ENCODE results near the gene DNAJC5. TPM values are rescaled to one million over a fixed set of nuclear protein-coding genes. Genes with fewer than 3 reads are reported as not detected.

Gene DNAJC5
- total and polyA plus RNA-seq, 2 donors from 2014 or later, result 24.4 to 52.3 TPM

GRCh38 chr20:63982937-63983336 is 88.0 kb downstream of the DNAJC5 start:
- H3K4me1 ChIP-seq (ENCODE audit: control insufficient read depth in 2 of 3, insufficient read depth in 2 of 3, low read depth in 1 of 3, low read length in 3 of 3), result peaks cover 3 to 22% (median 7%) of the 10 kb centered on the region in 3 donors
- H3K4me3 ChIP-seq (ENCODE audit: low read length in 3 of 3), result no peak overlapping the region
- DNase-seq, result no peak
- H3K9me3 ChIP-seq (ENCODE audit: control insufficient read depth in 2 of 3, insufficient read depth in 1 of 3, low read length in 3 of 3), result no peaks in the 10 kb centered on the region
- H3K36me3 ChIP-seq (ENCODE audit: control insufficient read depth in 2 of 3, insufficient read depth in 3 of 3, low read length in 3 of 3), result peaks cover 3 to 18% (median 15%) of the 10 kb centered on the region in 3 donors
- intact Hi-C loops (cut with DNase I), result no loop called here
- H3K9ac ChIP-seq (ENCODE audit: low read length in 3 of 3), result no peak overlapping the region
- no peak overlapping the region for H3K27ac ChIP-seq (ENCODE audit: low read depth in 2 of 2, low read length in 2 of 2)
- H3K27me3 ChIP-seq (ENCODE audit: control insufficient read depth, insufficient read depth, low read length), result no peaks in the 10 kb centered on the region
- no peak for TF ChIP-seq CTCF (IDR thresholded peaks at IDR 0.05; ENCODE audit: borderline replicate concordance, extremely low read depth, insufficient read depth)
- FAIRE-seq, result no peak

Small RNAs within 50 kb of the gene (microRNA-seq; reads per million reads assigned to microRNA genes)
- gene MIR1914 (not detected), gene MIR647 (not detected), gene MIR941-1 (not detected), gene MIR941-2 (not detected), gene MIR941-3 (not detected), gene MIR941-4 (not detected), gene MIR941-5 (not detected)

Other genes starting within 250 kb of the DNAJC5 start
- gene STMN3, start 241.7 kb upstream of the DNAJC5 start, total RNA-seq, result 84.9 TPM
- gene STMN3, start 241.7 kb upstream of the DNAJC5 start, polyA plus RNA-seq (ENCODE audit: insufficient read depth, low read depth, low replicate concordance), result 20.6 TPM
- 37.7 TPM for gene RTEL1, start 236.8 kb upstream of the DNAJC5 start, total RNA-seq
- gene RTEL1, start 236.8 kb upstream of the DNAJC5 start, polyA plus RNA-seq (ENCODE audit: insufficient read depth, low read depth, low replicate concordance), result 5.3 TPM
- 64.5 TPM for gene TNFRSF6B, start 198.5 kb upstream of the DNAJC5 start, total RNA-seq
- 2.4 TPM for gene TNFRSF6B, start 198.5 kb upstream of the DNAJC5 start, polyA plus RNA-seq (ENCODE audit: insufficient read depth, low read depth, low replicate concordance)
- gene ARFRP1, start 187.2 kb upstream of the DNAJC5 start, total RNA-seq, result 71.2 TPM
- gene ARFRP1, start 187.2 kb upstream of the DNAJC5 start, polyA plus RNA-seq (ENCODE audit: insufficient read depth, low read depth, low replicate concordance), result 60.6 TPM
- gene ZGPAT, start 187.1 kb upstream of the DNAJC5 start, total RNA-seq, result 30.5 TPM
- gene ZGPAT, start 187.1 kb upstream of the DNAJC5 start, polyA plus RNA-seq (ENCODE audit: insufficient read depth, low read depth, low replicate concordance), result 39.6 TPM
- 12.1 TPM for gene LIME1, start 158.5 kb upstream of the DNAJC5 start, total RNA-seq
- 114 TPM for gene LIME1, start 158.5 kb upstream of the DNAJC5 start, polyA plus RNA-seq (ENCODE audit: insufficient read depth, low read depth, low replicate concordance)
- 154 TPM for gene SLC2A4RG, start 155.3 kb upstream of the DNAJC5 start, total RNA-seq
- 171 TPM for gene SLC2A4RG, start 155.3 kb upstream of the DNAJC5 start, polyA plus RNA-seq (ENCODE audit: insufficient read depth, low read depth, low replicate concordance)
- gene ZBTB46, start 63.9 kb upstream of the DNAJC5 start, total RNA-seq, result 24.0 TPM
- 4.5 TPM for gene ZBTB46, start 63.9 kb upstream of the DNAJC5 start, polyA plus RNA-seq (ENCODE audit: insufficient read depth, low read depth, low replicate concordance)
- not detected for gene ABHD16B, start 33.6 kb upstream of the DNAJC5 start, total RNA-seq
- gene ABHD16B, start 33.6 kb upstream of the DNAJC5 start, polyA plus RNA-seq (ENCODE audit: insufficient read depth, low read depth, low replicate concordance), result not detected
- gene TPD52L2, start 29.9 kb upstream of the DNAJC5 start, total RNA-seq, result 78.0 TPM
- 73.1 TPM for gene TPD52L2, start 29.9 kb upstream of the DNAJC5 start, polyA plus RNA-seq (ENCODE audit: insufficient read depth, low read depth, low replicate concordance)
- 39.8 TPM for gene UCKL1, start 61.3 kb downstream of the DNAJC5 start, total RNA-seq
- gene UCKL1, start 61.3 kb downstream of the DNAJC5 start, polyA plus RNA-seq (ENCODE audit: insufficient read depth, low read depth, low replicate concordance), result 39.3 TPM
- gene ZNF512B, start 74.8 kb downstream of the DNAJC5 start, total RNA-seq, result 19.2 TPM
- 8.6 TPM for gene ZNF512B, start 74.8 kb downstream of the DNAJC5 start, polyA plus RNA-seq (ENCODE audit: insufficient read depth, low read depth, low replicate concordance)
- gene SAMD10, start 84.5 kb downstream of the DNAJC5 start, total RNA-seq, result 7.9 TPM
- gene SAMD10, start 84.5 kb downstream of the DNAJC5 start, polyA plus RNA-seq (ENCODE audit: insufficient read depth, low read depth, low replicate concordance), result 8.5 TPM
- 73.3 TPM for gene PRPF6, start 86.0 kb downstream of the DNAJC5 start, total RNA-seq
- 51.3 TPM for gene PRPF6, start 86.0 kb downstream of the DNAJC5 start, polyA plus RNA-seq (ENCODE audit: insufficient read depth, low read depth, low replicate concordance)
- 2.4 TPM for gene C20orf204, start 141.1 kb downstream of the DNAJC5 start, total RNA-seq
- gene C20orf204, start 141.1 kb downstream of the DNAJC5 start, polyA plus RNA-seq (ENCODE audit: insufficient read depth, low read depth, low replicate concordance), result 0.75 TPM
- 56.7 TPM for gene SOX18, start 154.5 kb downstream of the DNAJC5 start, total RNA-seq
- 36.5 TPM for gene SOX18, start 154.5 kb downstream of the DNAJC5 start, polyA plus RNA-seq (ENCODE audit: insufficient read depth, low read depth, low replicate concordance)
- gene TCEA2, start 168.1 kb downstream of the DNAJC5 start, total RNA-seq, result 53.8 TPM
- 90.9 TPM for gene TCEA2, start 168.1 kb downstream of the DNAJC5 start, polyA plus RNA-seq (ENCODE audit: insufficient read depth, low read depth, low replicate concordance)
- gene RGS19, start 184.4 kb downstream of the DNAJC5 start, total RNA-seq, result 20.2 TPM
- gene RGS19, start 184.4 kb downstream of the DNAJC5 start, polyA plus RNA-seq (ENCODE audit: insufficient read depth, low read depth, low replicate concordance), result 6.8 TPM
- gene OPRL1, start 185.0 kb downstream of the DNAJC5 start, total RNA-seq, result 1.2 TPM
- 0.39 TPM for gene OPRL1, start 185.0 kb downstream of the DNAJC5 start, polyA plus RNA-seq (ENCODE audit: insufficient read depth, low read depth, low replicate concordance)
- gene LKAAEAR1, start 189.3 kb downstream of the DNAJC5 start, total RNA-seq, result 0.31 TPM
- not detected for gene LKAAEAR1, start 189.3 kb downstream of the DNAJC5 start, polyA plus RNA-seq (ENCODE audit: insufficient read depth, low read depth, low replicate concordance)
- not detected for gene NPBWR2, start 212.4 kb downstream of the DNAJC5 start, total RNA-seq
- not detected for gene NPBWR2, start 212.4 kb downstream of the DNAJC5 start, polyA plus RNA-seq (ENCODE audit: insufficient read depth, low read depth, low replicate concordance)

All from kidney (tissue), 14 donors.